Fibroblast of the aortic adventitia (primary cell): Measurements from ENCODE around the gene NOX5. TPM values are rescaled to one million over a fixed set of nuclear protein-coding genes. Genes with fewer than 3 reads are reported as not detected.

Experiments
- DNase-seq: peaks from one replicate; pipeline ENCODE4 v3.0.0-alpha.2; 2010; ENCODE audit warnings: low read depth
- H3K4me3 ChIP-seq: 2 replicates; pipeline ENCODE4 v1.5.1; 2011; ENCODE audit warnings: low read depth, mild to moderate bottlenecking, control low read depth, low read length, moderate library complexity
- total RNA-seq: library from RNA; depleted of rRNA; stranded (reverse); fragments of >200 nt; gene quantifications from 2 replicates; pipeline ENCODE4 v1.2.3, GENCODE V29; 2012; ENCODE audit warnings: low replicate concordance
- TF ChIP-seq, protein P1 (sequence below): IDR thresholded peaks from 2 replicates; pipeline ENCODE4 v1.5.1; 2011; ENCODE audit warnings: mild to moderate bottlenecking, low read length, control low read depth, inconsistent platforms; ENCODE audit not compliant: insufficient read depth

NOX5 gene
- total RNA-seq, 1 donor: 0.27 TPM

GRCh38 chr15:69016021-69016595 is 1.6 kb downstream of the NOX5 start:
- TF ChIP-seq, protein P1, sequence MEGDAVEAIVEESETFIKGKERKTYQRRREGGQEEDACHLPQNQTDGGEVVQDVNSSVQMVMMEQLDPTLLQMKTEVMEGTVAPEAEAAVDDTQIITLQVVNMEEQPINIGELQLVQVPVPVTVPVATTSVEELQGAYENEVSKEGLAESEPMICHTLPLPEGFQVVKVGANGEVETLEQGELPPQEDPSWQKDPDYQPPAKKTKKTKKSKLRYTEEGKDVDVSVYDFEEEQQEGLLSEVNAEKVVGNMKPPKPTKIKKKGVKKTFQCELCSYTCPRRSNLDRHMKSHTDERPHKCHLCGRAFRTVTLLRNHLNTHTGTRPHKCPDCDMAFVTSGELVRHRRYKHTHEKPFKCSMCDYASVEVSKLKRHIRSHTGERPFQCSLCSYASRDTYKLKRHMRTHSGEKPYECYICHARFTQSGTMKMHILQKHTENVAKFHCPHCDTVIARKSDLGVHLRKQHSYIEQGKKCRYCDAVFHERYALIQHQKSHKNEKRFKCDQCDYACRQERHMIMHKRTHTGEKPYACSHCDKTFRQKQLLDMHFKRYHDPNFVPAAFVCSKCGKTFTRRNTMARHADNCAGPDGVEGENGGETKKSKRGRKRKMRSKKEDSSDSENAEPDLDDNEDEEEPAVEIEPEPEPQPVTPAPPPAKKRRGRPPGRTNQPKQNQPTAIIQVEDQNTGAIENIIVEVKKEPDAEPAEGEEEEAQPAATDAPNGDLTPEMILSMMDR: no peak
- no peak for DNase-seq
- H3K4me3 ChIP-seq: no peak overlapping the region

DNA sequence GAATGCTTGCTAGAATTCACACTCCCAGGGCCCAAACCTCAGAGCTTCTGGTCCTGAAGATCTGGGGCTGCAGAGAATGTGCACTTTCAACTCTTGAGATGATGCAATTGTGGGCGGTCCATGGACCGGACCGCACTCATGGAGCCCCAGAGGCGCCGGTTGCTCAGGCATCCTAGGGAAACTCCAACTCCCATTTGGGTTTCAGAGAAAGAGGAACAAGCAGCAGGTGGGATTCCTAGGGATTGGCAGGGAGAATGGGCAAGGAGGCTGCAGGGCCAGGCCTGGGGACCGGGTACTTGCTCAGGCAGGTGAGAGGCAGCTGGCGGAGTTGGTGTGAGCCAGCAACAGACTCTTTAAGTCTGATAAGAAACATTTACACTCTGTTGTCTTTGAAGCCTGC is 3.5 kb downstream of the NOX5 start:
- DNase-seq: no peak
- no peak overlapping the region for H3K4me3 ChIP-seq
- TF ChIP-seq, protein P1: no peak

GRCh38 chr15:69018951-69019350 is 4.5 kb downstream of the NOX5 start:
- TF ChIP-seq, protein P1: no peak
- no peak for DNase-seq
- no peak overlapping the region for H3K4me3 ChIP-seq

GRCh38 chr15:69021895-69022294 is 7.4 kb downstream of the NOX5 start:
- TF ChIP-seq, protein P1: no peak
- H3K4me3 ChIP-seq: no peak overlapping the region
- no peak for DNase-seq

DNA sequence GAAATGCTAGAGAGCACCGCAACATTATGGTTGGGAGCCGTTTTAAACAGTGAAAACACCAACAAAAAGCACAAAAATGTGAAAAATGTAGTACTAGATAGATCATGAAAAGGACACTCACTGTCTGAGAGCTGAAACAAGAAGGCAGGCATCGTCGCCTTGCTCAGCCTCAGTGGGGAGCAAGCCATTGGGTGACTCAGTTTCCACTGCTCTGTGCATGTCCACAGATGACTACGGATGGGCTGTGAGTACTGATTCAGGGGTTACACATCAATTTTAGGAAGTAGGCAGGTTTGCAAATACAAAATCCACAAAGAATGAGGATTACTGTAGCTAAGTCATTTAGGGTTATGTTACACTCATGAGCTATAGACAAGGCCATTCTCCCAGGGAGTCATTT is 10.8 kb downstream of the NOX5 start:
- H3K4me3 ChIP-seq: no peak overlapping the region
- TF ChIP-seq, protein P1: no peak
- no peak for DNase-seq

DNA sequence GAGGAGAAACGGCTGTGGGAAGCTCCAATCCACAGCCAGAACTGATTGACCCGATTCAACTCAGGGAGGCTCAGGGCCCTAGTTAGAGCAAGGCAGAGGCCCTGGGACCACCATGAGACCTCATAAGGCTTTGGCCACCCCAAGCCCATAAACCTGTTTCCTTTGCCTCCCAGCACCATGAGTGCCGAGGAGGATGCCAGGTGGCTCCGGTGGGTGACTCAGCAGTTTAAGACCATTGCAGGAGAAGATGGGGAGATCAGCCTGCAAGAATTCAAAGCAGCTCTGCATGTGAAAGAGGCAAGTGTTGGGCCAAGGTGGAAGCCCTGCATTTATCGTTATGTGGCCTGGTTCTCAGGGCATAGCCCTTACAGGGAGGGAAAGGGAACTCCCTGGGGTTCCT is 11.9 kb downstream of the NOX5 start:
- no peak for DNase-seq
- H3K4me3 ChIP-seq: no peak overlapping the region
- TF ChIP-seq, protein P1: no peak

- TF ChIP-seq, protein P1: no peak
- H3K4me3 ChIP-seq: no peak overlapping the region
- no peak for DNase-seq
These were observed 13.6 kb downstream of the NOX5 start for GRCh38 chr15:69027976-69028518.
